Measurements from ENCODE around the gene GIGYF1.
"Not testable (repeated sequence)": the region's sequence is repeated elsewhere in the genome, so short reads cannot be mapped to it uniquely, and the experiment has no call there.

GIGYF1 gene

DNA sequence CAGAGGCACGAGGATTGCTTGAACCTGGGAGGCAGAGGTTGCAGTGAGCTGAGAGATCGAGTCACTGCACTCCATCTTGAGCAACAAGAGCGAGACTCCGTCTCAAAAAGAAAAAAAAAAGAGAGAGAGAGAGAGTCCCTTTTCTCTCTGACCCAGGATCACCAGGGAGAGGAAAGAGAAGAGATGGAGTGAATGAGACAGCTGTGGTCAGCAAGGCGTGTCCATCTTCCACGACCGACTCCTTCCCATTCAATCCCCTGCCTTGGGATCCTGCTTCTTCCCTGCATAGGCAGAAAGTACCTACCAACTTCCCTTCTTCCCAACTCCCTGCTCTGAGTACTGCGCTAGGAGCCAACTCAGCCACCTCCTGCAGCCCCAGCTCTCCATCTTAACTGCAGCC is 34.1 kb upstream of the GIGYF1 start:
- H3K4me3 ChIP-seq (ENCODE audit: low read depth, low read length) = no peak overlapping the region
- no peak for TF ChIP-seq CTCF (IDR thresholded peaks at IDR 0.05; ENCODE audit: low read depth, low read length)

DNA sequence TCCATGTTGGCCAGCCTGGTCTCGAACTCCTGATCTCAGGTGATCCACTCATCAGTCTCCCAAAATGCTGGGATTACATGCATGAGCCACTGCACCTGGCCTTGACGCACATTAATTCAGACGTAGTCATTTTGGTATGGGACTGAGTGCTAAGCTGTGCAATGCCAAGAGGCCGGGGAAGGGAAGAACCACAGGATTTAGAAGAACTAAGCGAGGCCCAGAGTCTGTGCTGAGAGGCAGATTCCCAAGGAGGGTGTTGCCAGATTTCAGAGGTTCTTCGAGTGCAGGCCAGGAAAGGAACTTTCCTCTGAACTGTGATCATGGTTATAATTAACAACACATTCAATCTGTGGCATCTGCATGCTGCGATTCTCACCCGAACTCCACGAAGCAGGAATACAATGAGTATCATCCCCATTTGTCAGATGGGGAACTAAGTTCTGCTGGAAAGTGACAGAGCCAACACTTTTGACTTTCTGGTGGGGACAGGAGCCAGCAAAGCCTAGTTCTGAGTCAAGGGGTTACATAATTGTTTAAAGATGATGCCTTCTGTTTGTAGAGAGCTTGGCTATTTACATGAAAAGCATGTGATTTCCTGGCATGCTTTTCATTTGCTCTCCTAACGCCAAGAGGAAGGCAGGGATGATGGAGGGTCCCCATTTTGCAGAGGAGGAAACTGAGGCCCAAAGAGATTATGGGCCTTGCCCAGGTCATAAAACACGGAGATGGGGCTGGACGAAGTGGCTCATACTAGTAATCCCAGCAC is 33.1 kb upstream of the GIGYF1 start:
- no peak for TF ChIP-seq CTCF (IDR thresholded peaks at IDR 0.05; ENCODE audit: low read depth, low read length)
- no peak overlapping the region for H3K4me3 ChIP-seq (ENCODE audit: low read depth, low read length)

GRCh38 chr7:100724364-100724763 is 30.3 kb upstream of the GIGYF1 start:
- not testable (repeated sequence) for H3K4me3 ChIP-seq (ENCODE audit: low read depth, low read length)

DNA sequence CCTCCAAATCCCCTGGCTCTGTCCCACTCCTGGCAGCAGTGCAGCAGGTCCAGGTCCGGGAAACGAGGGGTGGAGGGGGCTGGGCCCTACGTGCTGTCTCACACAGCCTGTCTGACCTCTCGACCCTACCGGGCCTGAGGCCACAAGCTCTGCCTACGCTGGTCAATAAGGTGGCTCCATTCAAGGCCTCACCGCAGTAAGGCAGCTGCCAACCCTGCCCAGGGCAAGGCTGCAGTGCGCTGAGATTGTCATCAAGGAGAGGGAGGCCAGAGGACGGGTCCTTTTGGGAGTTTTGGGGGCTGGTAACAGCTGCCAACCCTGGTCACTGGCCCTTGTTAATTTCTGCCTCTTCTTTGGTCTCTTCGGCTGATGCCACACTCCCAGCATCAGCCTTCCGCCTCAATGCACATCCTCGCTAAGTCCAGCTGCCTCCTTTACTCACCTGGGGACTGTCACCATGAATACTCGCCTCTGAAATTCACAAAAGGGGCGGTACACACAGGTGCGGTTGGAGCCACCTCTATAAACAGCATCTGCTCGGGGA is 29.8 kb upstream of the GIGYF1 start:
- H3K4me3 ChIP-seq (ENCODE audit: low read depth, low read length) = no peak overlapping the region
- no peak for TF ChIP-seq CTCF (IDR thresholded peaks at IDR 0.05; ENCODE audit: low read depth, low read length)

GRCh38 chr7:100722480-100723212 is 28.6 kb upstream of the GIGYF1 start:
- TF ChIP-seq CTCF (IDR thresholded peaks at IDR 0.05; ENCODE audit: low read depth, low read length) = no peak
- no peak overlapping the region for H3K4me3 ChIP-seq (ENCODE audit: low read depth, low read length)

- no peak for TF ChIP-seq CTCF (IDR thresholded peaks at IDR 0.05; ENCODE audit: low read depth, low read length)
- no peak overlapping the region for H3K4me3 ChIP-seq (ENCODE audit: low read depth, low read length)
These were observed 27.4 kb upstream of the GIGYF1 start for GRCh38 chr7:100721505-100721812.

DNA sequence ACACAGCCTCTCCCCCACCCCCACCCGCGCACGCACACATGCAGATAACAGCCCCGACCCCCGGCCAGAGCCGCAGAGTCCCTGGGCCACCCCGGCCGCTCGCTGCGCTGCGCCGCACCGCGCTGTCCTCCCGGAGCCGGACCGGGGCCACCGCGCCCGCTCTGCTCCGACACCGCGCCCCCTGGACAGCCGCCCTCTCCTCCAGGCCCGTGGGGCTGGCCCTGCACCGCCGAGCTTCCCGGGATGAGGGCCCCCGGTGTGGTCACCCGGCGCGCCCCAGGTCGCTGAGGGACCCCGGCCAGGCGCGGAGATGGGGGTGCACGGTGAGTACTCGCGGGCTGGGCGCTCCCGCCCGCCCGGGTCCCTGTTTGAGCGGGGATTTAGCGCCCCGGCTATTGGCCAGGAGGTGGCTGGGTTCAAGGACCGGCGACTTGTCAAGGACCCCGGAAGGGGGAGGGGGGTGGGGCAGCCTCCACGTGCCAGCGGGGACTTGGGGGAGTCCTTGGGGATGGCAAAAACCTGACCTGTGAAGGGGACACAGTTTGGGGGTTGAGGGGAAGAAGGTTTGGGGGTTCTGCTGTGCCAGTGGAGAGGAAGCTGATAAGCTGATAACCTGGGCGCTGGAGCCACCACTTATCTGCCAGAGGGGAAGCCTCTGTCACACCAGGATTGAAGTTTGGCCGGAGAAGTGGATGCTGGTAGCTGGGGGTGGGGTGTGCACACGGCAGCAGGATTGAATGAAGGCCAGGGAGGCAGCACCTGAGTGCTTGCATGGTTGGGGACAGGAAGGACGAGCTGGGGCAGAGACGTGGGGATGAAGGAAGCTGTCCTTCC is 26.8 kb upstream of the GIGYF1 start:
- H3K4me3 ChIP-seq (ENCODE audit: low read depth, low read length) = no peak overlapping the region
- no peak for TF ChIP-seq CTCF (IDR thresholded peaks at IDR 0.05; ENCODE audit: low read depth, low read length)

All from WI38 (cell line).